Thoracic aorta (tissue), 2 donors: ENCODE data around the gene AKR7A2. TPM values are rescaled to one million over a fixed set of nuclear protein-coding genes. Genes with fewer than 3 reads are reported as not detected.

Experiments
- ATAC-seq: fragments of 150-250 bp; one replicate; pipeline ENCODE4 v1.8.0; 2017; ENCODE audit warnings: low read depth; ENCODE audit not compliant: insufficient number of reproducible peaks, low FRiP score
- DNase-seq: peaks from one replicate; pipeline ENCODE4 v3.0.0-alpha.2; 2020; ENCODE audit warnings: low spot score
- H3K27ac ChIP-seq, 2 donors: fragments of 200-600 bp; sonication (generic); 1 replicate in 1 of 2; 2 replicates in 1 of 2; pipeline ENCODE4 v1.5.1; 2016; ENCODE audit warnings: mild to moderate bottlenecking in 2 of 2, moderate library complexity in 2 of 2
- H3K27me3 ChIP-seq: fragments of 200-600 bp; sonication (generic); replicated peaks from 2 replicates; pipeline ENCODE4 v1.6.0; 2016; ENCODE audit warnings: mild to moderate bottlenecking; ENCODE audit not compliant: insufficient read depth
- H3K36me3 ChIP-seq: fragments of 200-600 bp; sonication (generic); one replicate; pipeline ENCODE4 v1.5.1; 2016
- H3K4me1 ChIP-seq, 2 donors: fragments of 200-600 bp; sonication (generic); 1 replicate in 1 of 2; 2 replicates in 1 of 2; pipeline versions ENCODE4 v1.5.1 to v1.6.0; 2016; ENCODE audit warnings: low read depth in 2 of 2, mild to moderate bottlenecking in 1 of 2; ENCODE audit not compliant: control insufficient read depth in 1 of 2
- H3K4me3 ChIP-seq: fragments of 200-600 bp; sonication (generic); 2 replicates; pipeline ENCODE4 v1.5.1; 2016; ENCODE audit warnings: mild to moderate bottlenecking
- H3K9me3 ChIP-seq: fragments of 200-600 bp; sonication (generic); 2 replicates; pipeline ENCODE4 v1.5.1; 2016
- total RNA-seq, 2 donors: library from RNA; depleted of rRNA; stranded (reverse); fragments of >200 nt; gene quantifications; one replicate each; pipeline versions ENCODE4 v1.1.0 to v1.2.3, GENCODE V29; 2016
- TF ChIP-seq, protein P1 (sequence below): fragments of 200-600 bp; sonication (generic); IDR thresholded peaks from one replicate; pipeline ENCODE4 v1.5.1; 2019; ENCODE audit warnings: antibody characterized with exemption

Gene AKR7A2
- total RNA-seq, 2 donors from 2014 or later = 67.1 to 71.5 TPM

DNA sequence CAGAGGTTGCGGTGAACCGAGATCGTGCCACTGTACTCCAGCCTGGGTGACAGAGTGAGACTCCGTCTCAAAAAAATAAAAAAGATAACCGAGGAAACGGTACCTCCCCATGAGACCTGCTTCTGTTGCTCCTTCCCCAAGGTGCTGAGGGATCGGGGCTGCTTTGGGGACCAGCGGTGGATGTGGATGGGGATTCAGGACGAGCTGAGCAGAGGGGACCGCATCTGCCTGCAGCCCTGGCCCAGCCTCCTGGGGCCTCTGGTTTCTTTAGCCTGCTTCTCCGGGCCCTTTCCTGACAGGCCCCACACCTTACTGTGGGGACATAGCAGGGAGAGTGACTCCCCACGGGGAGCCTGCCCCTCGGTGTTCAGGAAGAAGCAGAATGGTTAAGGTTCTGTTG is 17.2 kb upstream of the AKR7A2 start:
- no peak overlapping the region for H3K27ac ChIP-seq
- no peak for ATAC-seq
- H3K4me1 ChIP-seq = no peaks in the 10 kb centered on the region
- no peaks in the 10 kb centered on the region for H3K9me3 ChIP-seq
- no peaks in the 10 kb centered on the region for H3K27me3 ChIP-seq
- H3K4me3 ChIP-seq = no peak overlapping the region
- no peak for DNase-seq
- TF ChIP-seq, protein P1, sequence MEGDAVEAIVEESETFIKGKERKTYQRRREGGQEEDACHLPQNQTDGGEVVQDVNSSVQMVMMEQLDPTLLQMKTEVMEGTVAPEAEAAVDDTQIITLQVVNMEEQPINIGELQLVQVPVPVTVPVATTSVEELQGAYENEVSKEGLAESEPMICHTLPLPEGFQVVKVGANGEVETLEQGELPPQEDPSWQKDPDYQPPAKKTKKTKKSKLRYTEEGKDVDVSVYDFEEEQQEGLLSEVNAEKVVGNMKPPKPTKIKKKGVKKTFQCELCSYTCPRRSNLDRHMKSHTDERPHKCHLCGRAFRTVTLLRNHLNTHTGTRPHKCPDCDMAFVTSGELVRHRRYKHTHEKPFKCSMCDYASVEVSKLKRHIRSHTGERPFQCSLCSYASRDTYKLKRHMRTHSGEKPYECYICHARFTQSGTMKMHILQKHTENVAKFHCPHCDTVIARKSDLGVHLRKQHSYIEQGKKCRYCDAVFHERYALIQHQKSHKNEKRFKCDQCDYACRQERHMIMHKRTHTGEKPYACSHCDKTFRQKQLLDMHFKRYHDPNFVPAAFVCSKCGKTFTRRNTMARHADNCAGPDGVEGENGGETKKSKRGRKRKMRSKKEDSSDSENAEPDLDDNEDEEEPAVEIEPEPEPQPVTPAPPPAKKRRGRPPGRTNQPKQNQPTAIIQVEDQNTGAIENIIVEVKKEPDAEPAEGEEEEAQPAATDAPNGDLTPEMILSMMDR = no peak
- H3K36me3 ChIP-seq = peaks cover 38% of the 10 kb centered on the region

DNA sequence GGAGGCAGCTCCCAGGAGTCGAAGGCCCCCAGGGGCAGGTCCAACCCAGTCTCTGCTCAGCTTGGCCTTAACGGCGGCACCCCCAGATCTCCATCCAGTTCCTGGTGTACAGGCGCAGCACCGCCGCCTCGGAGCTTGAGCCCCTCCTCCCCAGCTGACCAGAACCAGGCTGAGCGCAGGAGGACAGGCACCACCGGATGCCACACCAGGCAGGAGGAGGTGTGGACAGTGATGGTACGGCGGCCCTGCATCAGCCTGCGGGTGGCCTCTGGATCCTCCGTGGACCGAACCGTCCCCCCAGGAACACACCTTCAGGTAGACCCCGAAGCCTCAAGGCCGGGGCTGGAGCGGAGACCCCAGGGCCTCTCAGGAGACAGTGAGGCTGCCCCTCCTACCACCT is 16.5 kb upstream of the AKR7A2 start:
- no peak for ATAC-seq
- Histone ChIP-seq H3K36me3 (peaks cover 36% of the 10 kb centered on the region), H3K27ac (no peak overlapping the region), H3K4me3 (no peak overlapping the region), H3K4me1 (no peaks in the 10 kb centered on the region), H3K9me3 (no peaks in the 10 kb centered on the region), H3K27me3 (no peaks in the 10 kb centered on the region)
- DNase-seq = no peak
- TF ChIP-seq, protein P1 = no peak

- Histone ChIP-seq H3K4me3 (no peak overlapping the region), H3K4me1 (no peaks in the 10 kb centered on the region), H3K27me3 (no peaks in the 10 kb centered on the region), H3K27ac (no peak overlapping the region), H3K9me3 (no peaks in the 10 kb centered on the region), H3K36me3 (peaks cover 36% of the 10 kb centered on the region)
- ATAC-seq = no peak
- no peak for DNase-seq
- TF ChIP-seq, protein P1 = no peak
Measured at GRCh38 chr1:19327736-19328135, 15.8 kb upstream of the AKR7A2 start.

DNA sequence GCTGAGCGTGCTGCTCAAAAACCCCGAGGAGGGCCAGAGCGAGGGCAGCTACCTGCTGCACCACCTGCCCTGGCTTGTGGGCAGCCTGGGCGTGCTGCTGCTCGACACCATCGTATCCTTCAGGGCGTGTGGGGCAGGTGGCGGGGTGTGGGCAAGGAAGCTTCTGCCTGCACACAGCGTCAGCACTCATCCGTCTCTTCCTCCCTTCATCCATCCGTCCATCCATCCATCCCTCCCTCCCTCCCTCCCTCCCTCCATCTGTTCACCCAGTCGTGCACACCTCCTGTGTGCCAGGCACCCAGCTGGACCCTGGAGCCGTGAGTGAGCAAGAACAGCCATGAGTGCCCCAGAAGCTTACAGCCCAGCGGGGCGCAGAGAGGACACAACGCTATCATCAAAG is 15.4 kb upstream of the AKR7A2 start:
- H3K27ac ChIP-seq = no peak overlapping the region
- no peaks in the 10 kb centered on the region for H3K4me1 ChIP-seq
- TF ChIP-seq, protein P1 = no peak
- H3K9me3 ChIP-seq = no peaks in the 10 kb centered on the region
- no peak overlapping the region for H3K4me3 ChIP-seq
- no peak for ATAC-seq
- no peaks in the 10 kb centered on the region for H3K27me3 ChIP-seq
- DNase-seq = no peak
- H3K36me3 ChIP-seq = peaks cover 36% of the 10 kb centered on the region

GRCh38 chr1:19326748-19327065 is 14.8 kb upstream of the AKR7A2 start:
- TF ChIP-seq, protein P1 = no peak
- Histone ChIP-seq H3K36me3 (peaks cover 36% of the 10 kb centered on the region), H3K27me3 (no peaks in the 10 kb centered on the region), H3K4me3 (no peak overlapping the region), H3K4me1 (no peaks in the 10 kb centered on the region), H3K27ac (no peak overlapping the region), H3K9me3 (no peaks in the 10 kb centered on the region)
- ATAC-seq (no peak), DNase-seq (no peak)
